ENCODE measurements around the gene SLC9A7. TPM values are rescaled to one million over a fixed set of nuclear protein-coding genes. Genes with fewer than 3 reads are reported as not detected.

SLC9A7 gene
- total RNA-seq, 4 donors from 2014 or later: 0.82 to 29.2 (median 2.3) TPM

- no peak overlapping the region for H3K27ac ChIP-seq
- no peaks in the 10 kb centered on the region for H3K4me1 ChIP-seq
- H3K4me3 ChIP-seq: no peak overlapping the region
- in situ Hi-C loops (cut with MboI; ENCODE audit: low pct_ligation_motif_present in 1 of 4, low pct_unique_long_range_greater_than_20kb in 1 of 4, low sequenced_read_pairs in 3 of 4) (no loop called here), intact Hi-C loops (cut with DNase I; ENCODE audit: low total_unique reads) (no loop called here)
- no peaks in the 10 kb centered on the region for H3K36me3 ChIP-seq
- TF ChIP-seq POLR2A (IDR thresholded peaks at IDR 0.05) (no peak), EP300 (IDR thresholded peaks at IDR 0.05; ENCODE audit: low read depth) (no peak), CTCF (IDR thresholded peaks at IDR 0.05) (no peak)
- H3K9me3 ChIP-seq: no peaks in the 10 kb centered on the region
- DNase-seq: no peak
- WGBS, 2 donors (ENCODE audit: low coverage in 1 of 2): 79 to 93% methylated on average over 3 to 5 of the region's 5 CpGs
- no peaks in the 10 kb centered on the region for H3K27me3 ChIP-seq
Measured at GRCh38 chrX:46673620-46674359, 85.1 kb downstream of the SLC9A7 start.

- H3K4me1 ChIP-seq: no peaks in the 10 kb centered on the region
- in situ Hi-C loops (cut with MboI; ENCODE audit: low pct_ligation_motif_present in 1 of 4, low pct_unique_long_range_greater_than_20kb in 1 of 4, low sequenced_read_pairs in 3 of 4) (no loop called here), intact Hi-C loops (cut with DNase I; ENCODE audit: low total_unique reads) (no loop called here)
- H3K27me3 ChIP-seq: no peaks in the 10 kb centered on the region
- H3K4me3 ChIP-seq: no peak overlapping the region
- H3K36me3 ChIP-seq: no peaks in the 10 kb centered on the region
- TF ChIP-seq CTCF (IDR thresholded peaks at IDR 0.05): no peak
- TF ChIP-seq POLR2AphosphoS5 (IDR thresholded peaks at IDR 0.05): no peak
- no peak for TF ChIP-seq POLR2A (IDR thresholded peaks at IDR 0.05)
- no peak for TF ChIP-seq EP300 (IDR thresholded peaks at IDR 0.05; ENCODE audit: low read depth)
- H3K9me3 ChIP-seq: no peaks in the 10 kb centered on the region
- no peak for DNase-seq
- H3K27ac ChIP-seq: no peak overlapping the region
- 75% methylated on average over 3 of the region's 3 CpGs; no CpG with 5 or more reads in 1 of the 2 donors for WGBS, 2 donors (ENCODE audit: low coverage in 1 of 2)
Measured at GRCh38 chrX:46670316-46670715, 88.6 kb downstream of the SLC9A7 start.

- intact Hi-C loops (cut with DNase I; ENCODE audit: low total_unique reads) (no loop called here), in situ Hi-C loops (cut with MboI; ENCODE audit: low pct_ligation_motif_present in 1 of 4, low pct_unique_long_range_greater_than_20kb in 1 of 4, low sequenced_read_pairs in 3 of 4) (no loop called here)
- Histone ChIP-seq H3K4me3 (no peak overlapping the region), H3K27me3 (no peaks in the 10 kb centered on the region), H3K27ac (no peak overlapping the region), H3K36me3 (no peaks in the 10 kb centered on the region), H3K4me1 (no peaks in the 10 kb centered on the region), H3K9me3 (no peaks in the 10 kb centered on the region)
- TF ChIP-seq POLR2A (IDR thresholded peaks at IDR 0.05) (no peak), POLR2AphosphoS5 (IDR thresholded peaks at IDR 0.05) (no peak), CTCF (IDR thresholded peaks at IDR 0.05) (no peak), EP300 (IDR thresholded peaks at IDR 0.05; ENCODE audit: low read depth) (no peak)
- 57 to 92% methylated on average over 2 of the region's 2 CpGs for WGBS, 2 donors (ENCODE audit: low coverage in 1 of 2)
- no peak for DNase-seq
Measured at GRCh38 chrX:46666831-46667230, 92.1 kb downstream of the SLC9A7 start.

GRCh38 chrX:46665232-46666152 lies 93.4 kb downstream of the SLC9A7 start:
- in situ Hi-C loops (cut with MboI; ENCODE audit: low pct_ligation_motif_present in 1 of 4, low pct_unique_long_range_greater_than_20kb in 1 of 4, low sequenced_read_pairs in 3 of 4) (no loop called here), intact Hi-C loops (cut with DNase I; ENCODE audit: low total_unique reads) (no loop called here)
- no peak for TF ChIP-seq CTCF (IDR thresholded peaks at IDR 0.05)
- DNase-seq: no peak
- H3K36me3 ChIP-seq: no peaks in the 10 kb centered on the region
- no peaks in the 10 kb centered on the region for H3K4me1 ChIP-seq
- 71% methylated on average over 3 of the region's 3 CpGs; no CpG with 5 or more reads in 1 of the 2 donors for WGBS, 2 donors (ENCODE audit: low coverage in 1 of 2)
- no peaks in the 10 kb centered on the region for H3K9me3 ChIP-seq
- H3K27ac ChIP-seq: no peak overlapping the region
- no peaks in the 10 kb centered on the region for H3K27me3 ChIP-seq
- no peak overlapping the region for H3K4me3 ChIP-seq

All from transverse colon (tissue), 4 donors.